Brain pericyte (primary cell): ENCODE data around the gene SMCR8.
"Not testable (repeated sequence)": the region's sequence is repeated elsewhere in the genome, so short reads cannot be mapped to it uniquely, and the experiment has no call there.

Experiments
- DNase-seq: peaks from one replicate; pipeline ENCODE4 v3.0.0-alpha.2; 2012; ENCODE audit warnings: low read depth, low spot score

The SMCR8 gene

DNA sequence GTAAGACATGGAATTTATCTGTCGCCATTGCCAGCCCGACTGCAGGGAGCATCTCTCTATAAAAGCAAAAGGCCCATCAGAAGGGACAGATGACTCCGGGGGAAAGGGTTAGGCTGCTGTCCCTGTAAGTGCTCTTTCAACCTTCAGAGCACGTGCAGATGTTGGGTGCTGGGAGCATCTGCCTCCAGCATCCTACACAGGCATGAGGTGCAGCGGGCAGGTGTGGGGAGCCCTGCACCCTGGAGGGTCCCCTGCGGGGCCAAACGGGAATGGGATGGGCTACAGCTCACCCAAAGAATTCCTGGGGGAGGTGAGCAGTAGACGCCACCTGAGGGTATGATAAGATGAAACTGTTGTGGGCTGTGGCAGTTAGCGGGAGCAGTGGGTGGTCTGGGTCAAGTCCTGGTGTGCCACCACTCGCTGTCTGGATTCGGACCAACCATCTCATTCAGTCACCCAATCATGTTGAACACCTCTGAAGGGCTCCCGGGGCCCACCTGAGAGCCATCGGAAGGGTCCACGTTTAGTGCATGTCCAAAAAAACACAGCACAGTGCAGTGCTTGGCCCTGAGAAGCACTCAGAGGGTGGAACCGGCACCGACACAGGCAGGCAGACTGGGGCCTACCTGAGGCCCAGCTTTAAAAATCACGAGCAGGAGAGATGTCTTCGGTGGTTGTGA lies 3.8 kb downstream of the SMCR8 start:
- no peak for DNase-seq

- DNase-seq = no peak
Observed at GRCh38 chr17:18319604-18320256, 4.6 kb downstream of the SMCR8 start.

GRCh38 chr17:18320301-18320700 lies 5.2 kb downstream of the SMCR8 start:
- DNase-seq = no peak

- no peak for DNase-seq
Observed at GRCh38 chr17:18321309-18321708, 6.2 kb downstream of the SMCR8 start.

DNA sequence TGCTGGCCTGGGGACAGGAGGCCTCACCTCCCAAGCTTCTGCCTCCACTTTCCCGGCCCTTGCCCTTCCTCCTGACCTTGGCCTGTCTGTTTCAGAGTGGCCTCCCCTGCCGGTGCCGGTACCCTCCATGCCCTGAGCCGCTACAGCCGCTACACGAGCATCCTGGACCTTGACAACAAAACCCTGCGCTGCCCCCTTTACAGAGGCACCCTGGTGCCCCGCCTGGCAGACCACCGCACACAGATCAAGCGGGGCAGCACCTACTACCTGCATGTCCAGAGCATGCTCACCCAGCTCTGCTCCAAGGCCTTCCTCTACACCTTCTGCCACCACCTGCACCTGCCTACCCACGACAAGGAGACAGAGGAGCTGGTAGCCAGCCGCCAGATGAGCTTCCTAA lies 7.4 kb downstream of the SMCR8 start:
- DNase-seq = no peak

GRCh38 chr17:18323007-18323406 lies 7.9 kb downstream of the SMCR8 start:
- DNase-seq = no peak

DNA sequence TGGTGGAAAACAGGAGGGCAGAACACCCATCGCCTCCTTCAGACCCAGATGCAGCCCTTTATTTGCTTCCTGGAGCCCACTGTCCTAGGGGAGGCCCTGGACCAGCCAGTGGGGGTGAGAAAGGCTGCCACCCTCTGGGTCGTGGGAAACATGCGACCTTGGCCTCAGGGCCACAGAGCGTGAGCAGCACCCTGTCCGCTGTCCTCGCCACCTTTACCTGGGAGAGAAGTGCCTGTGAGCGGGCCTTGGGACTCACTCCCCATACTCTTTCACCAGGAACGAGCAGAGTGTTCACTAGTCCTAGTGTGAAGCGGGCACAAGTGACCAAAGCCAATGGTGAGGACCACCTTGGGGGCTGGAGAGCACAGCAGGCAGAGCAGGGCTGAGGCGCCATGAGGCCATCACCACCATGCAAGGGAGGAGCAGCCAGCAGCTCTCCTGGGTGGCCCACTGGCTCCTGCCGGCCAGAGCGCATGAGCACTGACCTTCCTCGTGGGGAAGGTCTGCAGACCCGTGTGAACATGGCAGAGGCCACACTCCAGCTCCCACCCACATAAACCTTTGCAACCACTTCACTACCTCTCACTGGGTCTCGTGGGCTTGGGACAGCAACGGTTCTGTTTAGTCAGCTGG lies 8.5 kb downstream of the SMCR8 start:
- no peak for DNase-seq

GRCh38 chr17:18324140-18325050 lies 9.3 kb downstream of the SMCR8 start:
- DNase-seq = no peak

DNA sequence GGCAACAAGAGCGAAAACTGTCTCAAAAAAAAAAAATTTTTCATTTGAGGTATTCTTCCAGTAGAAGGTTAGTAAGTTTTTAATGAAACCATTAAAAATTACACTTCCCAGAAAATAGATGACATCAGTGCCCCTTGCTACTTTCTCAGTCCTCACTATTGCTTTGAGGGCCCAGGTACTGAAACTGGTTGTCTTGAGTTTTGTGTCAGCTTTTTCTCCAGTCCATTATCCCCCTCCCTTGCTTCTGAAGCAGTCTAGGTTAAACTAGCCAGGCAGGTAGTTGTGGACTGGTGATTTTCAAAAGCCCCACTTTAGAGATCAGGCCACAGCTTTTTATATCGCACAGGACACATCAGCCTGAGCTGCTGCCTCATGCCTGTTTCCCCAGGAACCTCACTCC lies 10.9 kb downstream of the SMCR8 start:
- no peak for DNase-seq

DNA sequence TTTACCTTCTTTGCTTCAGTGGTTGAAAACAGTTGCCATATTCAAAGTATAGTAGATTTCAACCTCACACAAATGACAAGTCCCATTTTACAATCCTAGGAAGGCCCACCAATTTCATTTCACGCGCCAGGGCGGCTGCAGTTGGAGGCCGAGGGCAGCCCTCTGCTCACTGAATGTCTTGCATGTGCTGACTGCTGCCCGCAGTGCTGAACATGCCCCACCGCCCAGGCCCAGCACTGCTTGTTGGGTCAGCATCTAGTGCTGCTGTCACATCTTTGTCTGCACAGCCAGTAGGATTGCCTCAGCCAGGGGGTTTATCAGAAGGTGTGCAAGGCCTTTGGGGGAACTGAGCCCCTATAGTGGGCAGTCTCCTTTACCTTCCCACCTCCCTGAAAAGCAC lies 11.5 kb downstream of the SMCR8 start:
- no peak for DNase-seq

DNA sequence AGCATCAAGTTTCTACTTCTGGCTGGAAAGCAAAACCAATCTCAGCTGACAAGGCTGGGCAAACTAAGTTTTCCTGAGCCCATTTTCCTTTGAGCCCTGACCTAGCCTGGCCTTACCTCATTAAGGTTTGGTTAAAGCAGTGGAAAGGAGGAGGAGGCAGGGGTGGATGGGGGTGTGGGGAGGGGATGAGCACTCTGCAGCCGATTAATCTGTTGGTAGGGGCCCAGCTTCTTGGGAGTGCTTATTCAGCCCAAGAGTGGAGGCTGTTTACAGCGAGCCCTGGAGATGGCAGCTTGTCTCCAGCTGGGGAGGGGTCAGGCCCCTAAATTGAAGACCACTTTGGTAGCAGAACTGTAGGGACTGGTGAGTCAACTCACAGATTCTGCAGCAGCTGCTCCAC lies 12.0 kb downstream of the SMCR8 start:
- no peak for DNase-seq

- DNase-seq = no peak
Observed at GRCh38 chr17:18327556-18327955, 12.5 kb downstream of the SMCR8 start.

- DNase-seq = no peak
Observed at GRCh38 chr17:18328643-18329204, 13.6 kb downstream of the SMCR8 start.

DNA sequence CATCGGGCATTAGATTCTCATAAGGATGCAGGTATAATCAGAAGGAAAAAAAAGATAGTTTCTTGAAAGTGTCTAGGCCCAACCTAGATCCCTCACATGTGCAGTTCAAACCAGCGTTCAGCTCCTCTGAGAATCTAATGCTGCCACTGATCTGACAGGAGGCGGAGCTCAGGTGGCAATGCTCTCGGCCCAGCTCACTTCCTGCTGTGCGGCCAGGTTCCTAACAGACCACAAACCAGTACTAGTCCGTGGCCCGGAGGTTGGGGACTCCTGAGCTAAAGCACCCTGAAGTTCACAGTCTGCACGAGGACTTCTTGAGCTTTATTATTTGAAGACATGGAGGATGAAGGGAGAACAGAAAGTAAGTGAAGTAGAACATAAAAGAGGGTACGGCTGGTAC lies 16.8 kb downstream of the SMCR8 start:
- DNase-seq = no peak

DNA sequence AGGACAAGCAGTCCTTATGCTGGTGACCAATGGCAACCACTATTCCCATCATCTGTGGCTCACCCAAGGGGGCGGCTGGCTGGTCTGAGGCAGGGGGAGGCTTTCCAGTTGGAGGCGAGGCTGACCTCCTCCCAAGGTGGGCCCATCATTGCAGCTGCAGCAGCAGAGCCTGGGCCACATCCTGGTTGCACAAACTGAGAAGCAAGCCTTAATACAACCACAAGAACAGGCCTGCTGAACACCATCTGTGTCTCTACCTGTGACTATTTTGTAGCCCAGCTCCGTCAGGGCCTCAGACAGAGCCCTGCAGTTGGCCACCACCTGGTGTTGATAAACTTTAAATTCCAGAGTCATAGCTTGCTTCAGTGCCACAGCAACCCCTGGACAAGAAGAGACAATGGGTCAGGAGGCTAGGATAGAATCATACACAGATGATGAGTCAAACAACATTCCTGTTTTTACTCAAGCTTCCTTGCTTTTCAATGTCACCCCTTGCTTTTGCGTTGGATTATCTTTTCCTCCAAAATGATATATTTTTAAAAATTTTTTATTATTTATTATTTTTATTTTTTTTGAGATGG lies 17.9 kb downstream of the SMCR8 start:
- no peak for DNase-seq

DNA sequence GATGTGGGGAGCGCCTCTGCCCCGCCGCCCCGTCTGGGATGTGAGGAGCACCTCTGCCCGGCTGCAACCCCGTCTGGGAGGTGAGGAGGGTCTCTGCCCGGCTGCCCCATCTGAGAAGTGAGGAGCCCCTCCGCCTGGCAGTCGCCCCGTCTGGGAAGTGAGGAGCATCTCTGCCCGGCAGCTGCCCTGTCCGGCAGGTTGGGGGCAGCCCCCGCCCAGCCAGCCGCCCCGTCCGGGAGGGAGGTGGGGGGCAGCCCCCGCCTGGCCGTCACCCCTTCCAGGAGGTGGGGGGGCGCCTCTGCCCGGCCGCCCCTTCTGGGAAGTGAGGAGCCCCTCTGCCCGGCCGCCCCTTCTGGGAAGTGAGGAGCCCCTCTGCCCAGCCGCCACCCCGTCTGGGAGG lies 23.1 kb downstream of the SMCR8 start:
- not testable (repeated sequence) for DNase-seq

DNA sequence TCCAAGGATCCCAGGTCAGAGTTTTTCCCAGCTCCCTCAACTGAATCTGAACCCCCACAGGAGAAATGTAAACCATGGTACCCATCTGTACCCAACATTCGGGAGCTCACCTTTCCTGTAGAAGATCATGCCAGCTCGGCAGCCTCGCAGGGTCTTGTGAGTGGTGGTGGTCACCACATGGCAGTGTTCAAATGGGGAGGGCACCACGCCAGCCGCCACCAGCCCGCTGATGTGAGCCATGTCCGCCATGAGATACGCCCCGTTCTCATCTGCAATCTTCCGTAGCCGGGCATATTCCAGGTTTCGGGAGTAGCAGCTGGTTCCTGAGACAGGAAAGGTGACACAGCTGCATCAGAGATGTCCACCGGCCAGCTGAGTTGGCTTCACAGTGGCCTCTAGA lies 24.8 kb downstream of the SMCR8 start:
- DNase-seq = no peak

DNA sequence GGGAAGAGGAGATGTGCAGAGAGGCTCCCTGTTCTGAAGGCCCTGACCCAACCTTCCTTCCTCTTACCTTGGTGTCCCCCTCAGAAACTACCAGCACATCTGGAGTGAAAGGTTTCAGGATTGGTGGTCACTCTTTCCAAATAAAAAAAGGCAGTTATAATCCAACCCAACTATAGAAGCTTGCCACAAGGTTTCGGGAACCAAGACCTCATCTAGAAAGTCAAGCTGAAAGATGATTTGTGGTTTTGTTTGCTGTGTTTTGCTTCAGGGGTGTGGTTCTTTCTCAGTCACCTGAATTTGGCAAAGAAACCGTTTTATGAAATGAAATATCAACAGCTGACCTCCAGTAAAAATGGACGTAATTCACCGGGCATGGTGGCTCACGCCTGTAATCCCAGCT lies 28.9 kb downstream of the SMCR8 start:
- no peak for DNase-seq

DNA sequence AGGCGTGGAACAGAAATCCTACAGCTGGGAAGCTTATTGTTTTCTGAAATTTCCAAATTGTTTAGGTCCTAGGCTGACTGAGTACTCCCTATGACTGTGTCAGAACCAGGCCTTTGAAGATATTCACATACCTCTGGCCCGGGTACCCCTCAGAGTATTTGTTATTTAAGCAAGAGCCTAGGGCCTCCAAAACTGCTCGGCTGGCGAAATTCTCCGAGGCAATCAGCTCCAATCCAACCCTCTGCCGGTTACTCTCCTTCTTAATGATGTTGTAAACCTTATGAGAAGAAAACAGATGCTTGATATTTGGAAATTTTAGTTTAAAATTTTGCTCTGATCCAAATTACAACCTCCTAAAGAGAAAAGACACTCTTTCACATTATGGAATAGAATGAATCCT lies 38.4 kb downstream of the SMCR8 start:
- DNase-seq = no peak

DNA sequence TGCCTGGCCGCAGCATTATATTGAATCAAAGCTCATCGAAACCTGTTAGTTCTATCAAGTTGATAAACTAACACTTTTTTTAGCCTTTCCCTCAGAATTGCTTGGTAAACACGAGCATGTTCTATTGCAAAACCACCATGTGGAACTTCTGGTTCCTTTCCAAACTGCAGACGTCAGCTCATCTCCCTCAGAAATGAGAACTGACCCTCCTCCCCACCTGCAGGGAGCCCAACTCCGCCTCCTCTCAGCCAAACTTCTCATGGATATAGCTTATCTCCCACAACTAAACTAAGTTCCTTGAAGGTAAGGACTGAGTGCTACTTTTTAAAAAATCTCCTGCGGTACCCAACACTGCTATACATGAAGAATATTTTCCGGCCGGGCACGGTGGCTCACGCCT lies 41.5 kb downstream of the SMCR8 start:
- DNase-seq = no peak

DNA sequence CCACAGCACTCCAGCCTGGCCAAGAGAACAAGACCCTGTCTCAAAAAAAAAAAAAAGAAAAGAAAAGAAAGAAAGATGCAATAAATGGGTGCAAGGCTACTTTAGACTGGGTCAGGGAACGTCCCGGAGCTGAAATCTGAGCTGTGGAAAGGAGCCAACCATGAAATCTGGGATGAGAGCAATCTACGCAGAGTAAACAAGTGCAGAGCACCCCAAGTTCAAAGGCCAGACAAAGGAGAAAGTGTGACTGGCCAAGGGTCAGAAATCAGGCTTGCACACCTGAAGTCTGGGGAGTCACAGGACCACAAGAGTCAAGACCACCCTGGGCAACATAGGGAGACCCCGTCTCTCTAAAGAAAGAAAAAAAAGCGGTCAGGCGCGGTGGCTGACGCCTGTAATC lies 45.4 kb downstream of the SMCR8 start:
- no peak for DNase-seq
